Endothelial cell of umbilical vein (primary cell): ENCODE data around the gene TRPV2. TPM values are rescaled to one million over a fixed set of nuclear protein-coding genes. Genes with fewer than 3 reads are reported as not detected.

Experiments
- BruUV-seq: library from RNA; stranded (reverse); fragments of 400-500 nt; replicated peaks from 2 replicates; lab custom pipeline; 2021; lab: Mats Ljungman, UMichigan
- CTCF ChIA-PET: fragments of 300-600, 350-600 bp; sonication (Branson Sonifier 250); formaldehyde crosslinking; loops from one replicate; lab custom pipeline; 2021; ENCODE audit warnings: antibody characterized with exemption, inconsistent platforms; lab: Charles Lee
- POLR2A ChIA-PET: fragments of 300-600, 350-600 bp; sonication (Branson Sonifier 250); formaldehyde crosslinking; loops from one replicate; lab custom pipeline; 2021; ENCODE audit warnings: antibody characterized with exemption, inconsistent platforms; lab: Charles Lee
- DNase-seq: peaks from one replicate; pipeline ENCODE4 v3.0.0-alpha.2; 2011; ENCODE audit warnings: low read depth, low spot score
- FAIRE-seq: peaks from 2 replicates; lab custom pipeline; 2011; peaks lifted over from hg19 to GRCh38; lab: Jason Lieb, UNC
- H2AFZ ChIP-seq: 2 replicates; pipeline ENCODE4 v1.6.0; 2012; ENCODE audit warnings: low read depth, low read length, control low read depth, inconsistent platforms
- H3K27ac ChIP-seq: 2 replicates; pipeline ENCODE4 v1.5.1; 2011; ENCODE audit warnings: low read depth, mild to moderate bottlenecking, control low read depth, low read length, moderate library complexity; ENCODE audit not compliant: insufficient read depth
- H3K27me3 ChIP-seq, 2 experiments: 2 replicates each; pipeline versions ENCODE4 v1.6.0 to v1.6.1; 2011; ENCODE audit warnings: low read length in 2 of 2, mixed read lengths in 1 of 2; ENCODE audit not compliant: control insufficient read depth in 2 of 2, insufficient read depth in 2 of 2
- H3K36me3 ChIP-seq, 2 experiments: 2 replicates in 1 of 2; 3 replicates in 1 of 2; pipeline ENCODE4 v1.5.1; 2011; ENCODE audit warnings: low read length in 2 of 2, mild to moderate bottlenecking in 1 of 2, moderate library complexity in 1 of 2; ENCODE audit not compliant: control insufficient read depth in 2 of 2, insufficient read depth in 2 of 2; ENCODE audit errors: extremely low read depth in 1 of 2
- H3K4me1 ChIP-seq: 3 replicates; pipeline ENCODE4 v1.5.1; 2011; ENCODE audit warnings: mild to moderate bottlenecking, low read length; ENCODE audit not compliant: control insufficient read depth, insufficient read depth; ENCODE audit errors: extremely low read depth
- H3K4me2 ChIP-seq: 2 replicates; pipeline ENCODE4 v1.6.1; 2011; ENCODE audit warnings: low read length, control low read depth, mixed read lengths; ENCODE audit not compliant: insufficient read depth
- H3K4me3 ChIP-seq, 3 experiments: fragments of 200-600 bp in 1 of 3; sonication (generic), shearing (Covaris generic) in 1 of 3; replicated peaks in 1 of 3; 2 replicates each; pipeline ENCODE4 v1.5.1; 2011 to 2016; ENCODE audit warnings: control low read depth in 3 of 3, low read length in 3 of 3, mild to moderate bottlenecking in 2 of 3, inconsistent platforms in 1 of 3, low read depth in 1 of 3, moderate library complexity in 1 of 3; ENCODE audit not compliant: insufficient read depth in 1 of 3
- H3K79me2 ChIP-seq: 2 replicates; pipeline ENCODE4 v1.6.0; 2012; ENCODE audit warnings: low read length, inconsistent platforms; ENCODE audit not compliant: control insufficient read depth, insufficient read depth
- H3K9ac ChIP-seq: replicated peaks from 2 replicates; pipeline ENCODE3; 2011; ENCODE audit warnings: low read length, control low read depth; ENCODE audit not compliant: insufficient read depth; ENCODE audit errors: extremely low read depth
- H3K9me1 ChIP-seq: replicated peaks from 3 replicates; pipeline ENCODE4 v1.6.0; 2011; ENCODE audit warnings: mild to moderate bottlenecking, low read length; ENCODE audit not compliant: control insufficient read depth, insufficient read depth; ENCODE audit errors: extremely low read depth
- H3K9me3 ChIP-seq: replicated peaks from 2 replicates; pipeline ENCODE4 v1.5.1; 2012; ENCODE audit warnings: low read length, inconsistent platforms; ENCODE audit not compliant: control insufficient read depth, insufficient read depth
- H4K20me1 ChIP-seq: replicated peaks from 2 replicates; pipeline ENCODE3; 2011; ENCODE audit warnings: mild to moderate bottlenecking, low read length; ENCODE audit not compliant: control insufficient read depth, insufficient read depth; ENCODE audit errors: extremely low read depth
- EZH2 ChIP-seq: IDR thresholded peaks from 2 replicates; pipeline ENCODE4 v1.6.1; 2012; ENCODE audit warnings: borderline replicate concordance, low read depth, mild to moderate bottlenecking, moderate library complexity, low read length, inconsistent platforms; ENCODE audit not compliant: severe bottlenecking
- GATA2 ChIP-seq: IDR thresholded peaks from 2 replicates; pipeline ENCODE4 v1.7.0; 2011; ENCODE audit warnings: low read depth, mild to moderate bottlenecking, moderate library complexity, mixed read lengths, low read length; ENCODE audit not compliant: insufficient read length, insufficient read depth
- MYC ChIP-seq: IDR thresholded peaks from one replicate; pipeline ENCODE4 v1.6.1; 2011; ENCODE audit warnings: mild to moderate bottlenecking, low read depth, low read length
- POLR2A ChIP-seq: IDR thresholded peaks from 2 replicates; pipeline ENCODE4 v1.6.1; 2012; ENCODE audit warnings: low read depth, mild to moderate bottlenecking, control low read depth, low read length
- dilution Hi-C: fragments of 300-500 bp; cut with MboI; formaldehyde crosslinking; loops from one replicate; pipeline ENCODE4 v1.15.0; 2019; ENCODE audit warnings: low sequenced_read_pairs; ENCODE audit not compliant: extremely low pct_ligation_motif_present
- intact Hi-C: fragments of 100-400 bp; cut with micrococcal nuclease; formaldehyde crosslinking; loops from one replicate; pipeline ENCODE4 v1.10.0; 2022
- polyA plus RNA-seq, 4 experiments: library from polyadenylated mRNA; depleted of rRNA in 3 of 4; stranded (reverse) in 3 of 4; unstranded in 1 of 4; fragments of >200 nt; gene quantifications; 2 replicates each; pipeline versions ENCODE4 v1.2.1 to v1.2.3, GENCODE V29; 2011 to 2012; ENCODE audit warnings: missing spikeins in 1 of 4
- total RNA-seq: library from RNA; stranded (reverse); gene quantifications from 2 replicates; pipeline ENCODE4 v1.2.3, GENCODE V29; 2021
- TF ChIP-seq, protein P1 (sequence below), 2 donors: IDR thresholded peaks; 1 replicate in 1 of 2; 2 replicates in 1 of 2; pipeline ENCODE4 v1.5.1; 2011; ENCODE audit warnings: low read length in 2 of 2, mild to moderate bottlenecking in 2 of 2, moderate library complexity in 2 of 2, control low read depth in 1 of 2, inconsistent platforms in 1 of 2, low read depth in 1 of 2; ENCODE audit not compliant: insufficient read depth in 1 of 2; ENCODE audit errors: extremely low read depth in 1 of 2

TRPV2 gene
- total and polyA plus RNA-seq, 2 donors (not counting 3 experiments of a cell fraction or from before 2014, with no cell fraction given): 4.2 to 10.6 TPM

DNA sequence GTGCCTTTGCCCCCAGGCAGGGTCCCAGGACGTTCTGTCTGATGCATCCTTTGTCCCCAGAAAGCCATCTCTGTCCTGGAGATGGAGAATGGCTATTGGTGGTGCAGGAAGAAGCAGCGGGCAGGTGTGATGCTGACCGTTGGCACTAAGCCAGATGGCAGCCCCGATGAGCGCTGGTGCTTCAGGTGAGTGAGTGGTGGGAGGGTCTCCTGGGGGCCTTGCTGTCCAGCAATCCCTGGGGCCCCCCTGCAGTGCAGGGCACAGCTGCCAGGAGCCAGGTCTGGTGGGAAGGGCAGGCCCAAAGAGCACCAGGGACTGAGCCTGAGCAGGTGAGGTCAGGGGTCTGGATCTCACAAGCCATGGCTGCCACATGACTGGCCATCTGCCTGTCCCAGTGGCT is 18.1 kb downstream of the TRPV2 start:
- DNase-seq (no peak), FAIRE-seq (no peak)
- Histone ChIP-seq H3K4me1 (peaks cover 4% of the 10 kb centered on the region), H3K4me2 (no peak overlapping the region), H2AFZ (no peak overlapping the region), H3K79me2 (no peaks in the 10 kb centered on the region), H3K9me1 (no peaks in the 10 kb centered on the region), H3K9me3 (no peaks in the 10 kb centered on the region), H3K9ac (no peak overlapping the region), H3K4me3 (no peak overlapping the region), H3K27ac (no peak overlapping the region), H3K27me3 (no peaks in the 10 kb centered on the region), H3K36me3 (no peaks in the 10 kb centered on the region), H4K20me1 (no peaks in the 10 kb centered on the region)
- TF ChIP-seq MYC (no peak), GATA2 (no peak), POLR2A (no peak)
- ChIA-PET POLR2A (no interaction called here), CTCF (interaction anchor here (1.3 kb wide), 1 partner anchor 88 kb away, joined by 4 read pairs; no protein-coding TSS in a partner anchor)
- BruUV-seq: no TSS peak
- dilution Hi-C loops (no loop called here), intact Hi-C loops (loop anchor here (10.0 kb wide), 1 partner anchor 981 kb away; no protein-coding TSS in a partner anchor)

DNA sequence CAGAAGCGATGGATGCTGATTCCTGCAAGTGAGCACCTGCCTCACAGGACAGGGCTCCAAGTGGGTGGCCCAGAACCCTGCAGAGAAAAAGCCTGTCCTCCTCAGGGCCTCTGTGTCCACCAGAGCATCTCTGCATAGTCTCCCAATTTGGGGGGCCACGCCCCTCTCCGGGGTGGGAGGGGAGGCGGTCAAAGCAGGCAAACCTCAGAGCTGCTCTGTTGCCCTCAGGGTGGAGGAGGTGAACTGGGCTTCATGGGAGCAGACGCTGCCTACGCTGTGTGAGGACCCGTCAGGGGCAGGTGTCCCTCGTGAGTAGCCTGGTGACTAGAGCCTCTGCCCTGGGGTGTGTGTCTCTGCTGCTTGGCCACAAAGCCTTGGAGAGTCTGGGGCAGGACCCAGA is 19.3 kb downstream of the TRPV2 start:
- no peak overlapping the region for H2AFZ ChIP-seq
- no peaks in the 10 kb centered on the region for H3K9me1 ChIP-seq
- no TSS peak for BruUV-seq
- no peak for DNase-seq
- FAIRE-seq: no peak
- H3K4me3 ChIP-seq: no peak overlapping the region
- H3K9ac ChIP-seq: no peak overlapping the region
- dilution Hi-C loops (no loop called here), intact Hi-C loops (loop anchor here (10.0 kb wide), 1 partner anchor 980 kb away; no protein-coding TSS in a partner anchor)
- no peaks in the 10 kb centered on the region for H3K27me3 ChIP-seq
- TF ChIP-seq EZH2 (no peak), MYC (no peak)
- TF ChIP-seq, protein P1, sequence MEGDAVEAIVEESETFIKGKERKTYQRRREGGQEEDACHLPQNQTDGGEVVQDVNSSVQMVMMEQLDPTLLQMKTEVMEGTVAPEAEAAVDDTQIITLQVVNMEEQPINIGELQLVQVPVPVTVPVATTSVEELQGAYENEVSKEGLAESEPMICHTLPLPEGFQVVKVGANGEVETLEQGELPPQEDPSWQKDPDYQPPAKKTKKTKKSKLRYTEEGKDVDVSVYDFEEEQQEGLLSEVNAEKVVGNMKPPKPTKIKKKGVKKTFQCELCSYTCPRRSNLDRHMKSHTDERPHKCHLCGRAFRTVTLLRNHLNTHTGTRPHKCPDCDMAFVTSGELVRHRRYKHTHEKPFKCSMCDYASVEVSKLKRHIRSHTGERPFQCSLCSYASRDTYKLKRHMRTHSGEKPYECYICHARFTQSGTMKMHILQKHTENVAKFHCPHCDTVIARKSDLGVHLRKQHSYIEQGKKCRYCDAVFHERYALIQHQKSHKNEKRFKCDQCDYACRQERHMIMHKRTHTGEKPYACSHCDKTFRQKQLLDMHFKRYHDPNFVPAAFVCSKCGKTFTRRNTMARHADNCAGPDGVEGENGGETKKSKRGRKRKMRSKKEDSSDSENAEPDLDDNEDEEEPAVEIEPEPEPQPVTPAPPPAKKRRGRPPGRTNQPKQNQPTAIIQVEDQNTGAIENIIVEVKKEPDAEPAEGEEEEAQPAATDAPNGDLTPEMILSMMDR (IDR thresholded peaks at IDR 0.05; ENCODE audit: extremely low read depth in 1 of 2, insufficient read depth in 1 of 2, low read depth in 1 of 2, low read length in 2 of 2): no peak
- no peaks in the 10 kb centered on the region for H4K20me1 ChIP-seq
- no peaks in the 10 kb centered on the region for H3K9me3 ChIP-seq
- ChIA-PET CTCF (no interaction called here), POLR2A (no interaction called here)
- no peak overlapping the region for H3K27ac ChIP-seq
- H3K4me2 ChIP-seq: no peak overlapping the region
- H3K79me2 ChIP-seq: peaks cover 9% of the 10 kb centered on the region
- peaks cover 4% of the 10 kb centered on the region for H3K4me1 ChIP-seq
- no peaks in the 10 kb centered on the region for H3K36me3 ChIP-seq
